GM18858 (cell line): ENCODE data around the gene PREB.
"Not testable (repeated sequence)": the region's sequence is repeated elsewhere in the genome, so short reads cannot be mapped to it uniquely, and the experiment has no call there.

Experiments used
- ATAC-seq: cut with Tn5 transposase; IDR thresholded peaks from one replicate; pipeline ENCODE4 v1.9.1; 2021; ENCODE audit not compliant: unreplicated experiment

PREB gene

DNA sequence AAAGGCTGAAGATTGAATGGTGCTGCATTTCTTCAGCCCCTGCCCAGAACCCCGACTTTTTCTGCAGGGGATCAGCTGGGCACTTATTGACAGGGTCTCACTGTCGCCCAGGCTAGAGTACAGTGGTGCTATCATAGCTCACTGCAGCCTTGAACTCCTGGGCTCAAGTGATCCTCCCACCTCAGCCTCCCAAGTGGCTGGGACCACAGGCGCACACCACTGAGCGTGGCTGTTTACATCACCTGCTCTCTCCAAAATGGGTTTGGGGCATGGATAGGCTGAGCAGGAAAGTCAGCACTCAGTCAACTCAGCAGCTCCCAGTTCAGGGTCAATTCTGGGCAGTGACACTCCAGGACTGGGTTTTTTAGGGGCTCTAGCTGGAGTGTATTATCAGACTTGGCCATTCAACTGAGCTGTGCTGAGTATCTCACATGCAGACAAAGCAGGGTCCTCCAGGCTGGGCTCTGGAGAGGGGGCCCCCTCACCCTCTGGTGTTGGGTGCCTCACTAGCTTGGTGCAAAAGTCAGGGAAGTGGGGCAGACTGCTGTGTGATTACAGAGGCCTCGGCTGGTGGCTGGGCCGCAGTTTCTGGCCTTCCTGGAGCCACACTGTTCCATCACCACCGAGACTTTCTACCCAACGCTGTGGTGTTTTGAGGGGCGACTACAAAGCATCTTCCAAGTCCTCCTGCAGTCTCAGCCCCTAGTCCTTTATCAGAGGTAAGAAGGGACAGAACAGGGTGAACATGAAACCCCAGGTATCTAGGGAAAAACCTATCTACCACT is 6.4 kb downstream of the PREB start:
- ATAC-seq, result no peak

DNA sequence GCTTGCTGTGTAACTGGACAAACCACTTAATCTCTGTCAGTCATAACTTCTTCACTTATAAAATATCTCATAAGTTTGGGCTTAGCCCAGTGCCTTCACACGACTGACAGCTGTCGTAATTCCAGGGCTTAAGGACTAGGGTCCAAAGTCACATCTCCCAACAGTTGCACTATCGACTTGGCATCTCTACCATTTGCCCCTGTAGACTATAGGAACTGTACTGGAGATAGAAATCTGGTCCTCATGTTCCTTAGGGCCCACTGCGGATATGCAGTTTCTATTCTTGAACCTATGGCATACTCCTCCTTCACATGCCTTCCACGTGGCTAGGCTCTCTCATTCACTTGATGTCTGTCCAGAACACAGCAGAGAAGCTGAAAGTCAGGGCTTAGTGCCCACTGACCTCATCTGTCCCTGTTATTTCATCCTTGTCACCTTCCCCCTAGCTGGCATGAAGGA is 8.2 kb downstream of the PREB start:
- no peak for ATAC-seq

- no peak for ATAC-seq
Measured at GRCh38 chr2:27125104-27125503, 9.3 kb downstream of the PREB start.

DNA sequence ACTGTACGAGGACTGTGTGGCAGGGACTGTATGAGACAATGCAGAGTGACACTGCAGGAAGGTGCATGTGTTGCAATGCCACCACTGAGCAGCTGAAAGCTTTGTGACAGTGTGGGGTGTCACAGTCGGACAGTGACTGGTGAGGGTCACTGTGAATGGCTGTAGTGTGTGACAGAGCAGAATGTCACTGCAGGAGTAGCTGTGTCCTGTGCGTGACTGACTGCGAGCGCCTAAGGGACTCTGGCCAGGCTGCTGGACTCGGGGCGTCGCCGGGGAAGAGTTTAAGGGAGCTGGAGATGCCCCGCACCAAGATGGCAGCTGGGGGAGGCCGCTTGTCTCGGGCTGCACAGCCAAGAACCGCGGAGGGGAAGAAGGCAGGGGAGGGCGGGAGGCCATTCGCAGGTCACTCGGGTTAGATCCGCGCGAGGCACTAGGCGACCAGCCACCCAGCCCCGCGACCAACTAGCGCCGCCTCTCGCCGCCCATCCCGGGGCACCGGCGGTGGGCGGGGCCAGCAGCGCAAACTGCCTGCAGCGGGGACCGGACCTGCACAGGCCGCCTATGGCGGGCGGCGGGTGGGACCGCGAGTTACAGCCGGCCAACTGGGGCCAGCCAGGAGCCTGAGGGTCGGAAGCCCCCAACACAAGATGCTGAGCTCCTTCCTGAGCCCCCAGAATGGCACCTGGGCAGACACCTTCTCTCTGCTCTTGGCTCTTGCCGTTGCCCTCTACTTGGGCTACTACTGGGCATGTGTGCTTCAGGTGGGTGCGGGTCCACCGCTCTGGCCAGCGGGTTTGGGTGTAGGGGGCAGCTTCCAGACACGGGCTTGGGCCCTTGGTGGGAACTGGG is 10.9 kb downstream of the PREB start, which contains the start of gene ABHD1:
Gene ABHD1 (plus strand): TSS at position 514 of the 849 bp plus-strand sequence. CDS start 134 bp downstream, at position 648.
- ATAC-seq, result no peak

DNA sequence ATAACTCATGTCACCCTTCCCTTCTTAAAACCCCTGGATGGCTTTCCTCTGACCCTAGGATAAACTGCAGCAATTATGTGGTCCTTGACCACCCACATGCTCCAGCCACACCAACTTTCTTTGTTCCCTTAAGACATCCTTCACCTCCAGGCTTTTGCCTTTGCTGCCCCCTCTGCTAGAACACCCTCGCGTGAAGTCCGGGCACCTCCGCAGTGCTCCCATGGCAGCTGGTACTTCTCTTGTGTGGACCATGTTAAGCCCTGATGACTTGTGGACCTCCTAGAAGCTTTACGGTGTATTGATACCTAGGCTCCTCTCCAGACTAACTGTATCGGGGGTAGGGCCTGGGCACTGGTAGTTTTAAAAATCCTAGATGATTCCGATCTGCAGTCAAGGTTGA is 11.6 kb downstream of the PREB start:
- no peak for ATAC-seq

GRCh38 chr2:27121906-27122305 is 12.5 kb downstream of the PREB start:
- ATAC-seq, result no peak

- not testable (repeated sequence) for ATAC-seq
Measured at GRCh38 chr2:27119330-27119670, 15.1 kb downstream of the PREB start.

DNA sequence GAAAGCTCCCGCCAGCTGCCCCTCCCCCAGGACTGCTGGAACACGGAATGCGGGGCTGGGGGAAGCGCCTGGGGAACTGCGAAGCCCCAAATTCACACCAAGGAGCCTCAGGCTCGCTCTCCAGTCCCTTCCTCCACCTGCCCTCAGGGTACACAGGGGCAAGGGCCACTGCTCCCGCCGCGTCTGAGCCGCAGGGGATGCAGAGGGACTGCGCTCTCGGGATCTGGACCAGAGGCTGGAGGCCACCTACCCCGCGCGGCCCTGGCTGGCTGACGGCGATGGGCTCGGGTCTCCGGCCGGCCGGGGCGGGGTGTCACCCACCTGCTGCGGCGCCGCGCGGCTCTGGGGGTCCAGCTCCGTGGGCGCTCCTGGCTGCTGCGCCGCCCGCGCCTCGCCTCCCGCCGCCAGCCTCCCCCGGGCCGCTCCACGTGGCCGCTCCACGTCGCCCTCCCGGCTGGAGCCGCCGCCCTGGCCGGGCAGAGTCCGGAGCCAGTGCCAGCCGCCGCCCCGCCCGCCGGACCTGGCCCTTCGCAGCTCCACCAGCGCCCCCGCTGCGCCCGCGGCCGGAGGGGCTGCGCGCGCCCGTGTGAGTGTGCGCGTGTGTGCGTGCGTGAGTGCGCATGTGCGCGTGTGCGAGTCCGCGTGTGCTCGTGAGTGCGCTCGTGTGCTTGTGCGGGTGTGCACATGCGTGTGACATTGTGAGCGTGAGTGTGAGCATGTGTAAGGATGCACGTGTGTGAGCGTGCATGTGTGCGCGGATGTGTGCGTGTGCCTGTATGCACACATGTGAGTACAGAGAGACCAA is 15.7 kb downstream of the PREB start, which contains the start of gene CGREF1:
Gene CGREF1 (minus strand): TSS at position 604 of the 805 bp plus-strand sequence. CDS start 14,762 bp downstream, outside the sequence.
- no peak for ATAC-seq

- no peak for ATAC-seq
Measured at GRCh38 chr2:27117995-27118524, 16.4 kb downstream of the PREB start.

GRCh38 chr2:27115519-27115918 is 18.9 kb downstream of the PREB start:
- no peak for ATAC-seq

- ATAC-seq, result not testable (repeated sequence)
Measured at GRCh38 chr2:27111392-27112078, 22.9 kb downstream of the PREB start.

GRCh38 chr2:27110603-27111352 is 23.7 kb downstream of the PREB start:
- ATAC-seq, result not testable (repeated sequence)

DNA sequence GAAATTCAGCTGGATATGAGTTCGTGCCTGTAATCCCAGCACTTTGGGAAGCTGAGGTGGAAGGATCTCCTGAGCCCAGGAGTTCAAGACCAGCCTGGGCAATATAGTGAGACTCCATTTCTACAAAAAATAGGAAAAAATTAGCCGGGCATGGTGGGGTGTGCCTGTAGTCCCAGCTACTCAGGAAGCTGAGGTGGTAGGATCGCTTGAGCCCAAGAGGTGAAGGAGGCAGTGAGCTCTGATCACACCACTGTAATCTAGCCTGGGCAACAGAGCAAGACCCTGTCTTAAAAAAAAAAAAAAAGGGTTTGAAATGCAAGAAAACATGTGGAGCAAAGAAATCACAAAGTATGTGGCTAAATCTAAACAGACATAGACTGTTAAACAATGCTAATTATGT is 25.4 kb downstream of the PREB start:
- ATAC-seq, result no peak

GRCh38 chr2:27108221-27108620 is 26.2 kb downstream of the PREB start:
- no peak for ATAC-seq

DNA sequence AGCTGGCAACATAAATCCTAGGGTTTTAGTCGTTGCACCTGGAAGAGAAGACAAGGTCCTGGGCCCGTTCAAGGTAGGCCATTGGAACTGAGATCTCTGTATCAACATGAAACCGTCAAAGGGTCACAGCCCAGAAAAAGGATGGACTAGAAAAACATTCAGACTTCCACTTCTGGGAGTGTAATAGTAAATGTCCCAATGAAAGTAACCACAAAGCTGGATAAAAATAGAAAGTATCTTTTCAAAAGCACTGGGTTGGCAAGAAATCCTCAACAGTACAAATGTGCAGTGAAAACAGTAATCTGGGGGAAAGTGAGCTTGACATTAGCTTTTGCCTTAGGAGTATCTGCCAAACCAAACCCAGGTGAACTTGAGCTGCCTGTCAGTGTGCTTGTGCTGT is 28.5 kb downstream of the PREB start:
- ATAC-seq, result no peak

DNA sequence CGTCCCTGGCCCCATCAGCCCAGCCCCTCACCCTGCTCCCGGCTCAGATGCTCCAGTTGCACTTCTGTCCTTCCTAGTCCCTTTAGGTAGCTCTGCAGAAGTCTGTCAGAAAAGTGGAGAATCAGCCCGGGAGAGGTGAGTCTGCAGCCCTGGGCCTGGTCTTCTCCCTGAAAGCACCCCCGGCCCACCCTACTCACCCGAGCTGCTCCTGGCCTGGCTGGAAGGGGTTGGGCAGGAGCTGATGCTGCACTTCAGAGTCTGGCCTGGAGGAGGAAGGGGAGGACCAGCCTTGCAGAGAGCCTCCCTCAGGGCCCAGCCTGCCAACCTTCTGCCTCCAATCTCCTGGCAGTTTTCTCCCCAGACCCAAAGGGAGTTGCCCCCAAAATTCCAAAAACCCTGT is 32.1 kb downstream of the PREB start:
- no peak for ATAC-seq

DNA sequence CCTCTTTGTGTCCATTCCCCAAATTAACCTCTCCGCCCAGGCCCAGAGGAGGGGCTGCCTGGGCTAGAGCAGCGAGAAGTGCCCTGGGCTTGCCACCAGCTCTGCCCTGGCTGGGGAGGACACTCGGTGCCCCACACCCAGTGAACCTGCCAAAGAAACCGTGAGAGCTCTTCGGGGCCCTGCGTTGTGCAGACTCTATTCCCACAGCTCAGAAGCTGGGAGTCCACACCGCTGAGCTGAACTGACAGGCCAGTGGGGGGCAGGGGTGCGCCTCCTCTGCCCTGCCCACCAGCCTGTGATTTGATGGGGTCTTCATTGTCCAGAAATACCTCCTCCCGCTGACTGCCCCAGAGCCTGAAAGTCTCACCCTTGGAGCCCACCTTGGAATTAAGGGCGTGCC is 34.4 kb downstream of the PREB start:
- ATAC-seq, result no peak

GRCh38 chr2:27099334-27099955 is 35.0 kb downstream of the PREB start:
- no peak for ATAC-seq

GRCh38 chr2:27097341-27097740 is 37.1 kb downstream of the PREB start:
- ATAC-seq, result no peak
